K562 (cell line): Measurements from ENCODE around the gene DCAF11. TPM values are rescaled to one million over a fixed set of nuclear protein-coding genes. Genes with fewer than 3 reads are reported as not detected.

Experiments used
- BACH1 ChIP-seq: fragments of 200-800 bp; sonication (Bioruptor generic); IDR thresholded peaks from 2 replicates; pipeline ENCODE4 v1.6.1; 2016; ENCODE audit warnings: missing genetic modification characterization, missing compliant biosample characterization
- ETV5 ChIP-seq: sonication (generic); formaldehyde crosslinking; IDR thresholded peaks from 2 replicates; pipeline ENCODE4 v1.4.0; 2020; ENCODE audit warnings: low read depth, mild to moderate bottlenecking, missing genetic modification reagents
- HMG20B ChIP-seq: fragments of 250-450 bp; sonication (Bioruptor Pico); IDR thresholded peaks from 2 replicates; pipeline ENCODE4 v1.5.0; 2021; ENCODE audit warnings: mild to moderate bottlenecking
- MXI1 ChIP-seq: IDR thresholded peaks from 2 replicates; pipeline ENCODE4 v1.6.1; 2011; ENCODE audit warnings: low read depth, mild to moderate bottlenecking, improper control_type of control experiment, low read length
- SETDB1 ChIP-seq: IDR thresholded peaks from one replicate; pipeline ENCODE4 v1.6.1; 2012; ENCODE audit warnings: low read length, control low read depth, inconsistent platforms
- STAT5B ChIP-seq: fragments of 250-450 bp; sonication (Bioruptor Pico); IDR thresholded peaks from 2 replicates; pipeline ENCODE4 v1.8.0; 2021; ENCODE audit warnings: mild to moderate bottlenecking, inconsistent platforms
- TBP ChIP-seq: optimal IDR thresholded peaks from 2 replicates; pipeline ENCODE3; 2011; ENCODE audit warnings: low read depth, low read length, improper control_type of control experiment
- YBX1 ChIP-seq: fragments of 450-650 bp; IDR thresholded peaks from 2 replicates; pipeline ENCODE4 v1.7.1; 2016; ENCODE audit warnings: mild to moderate bottlenecking
- ZBTB33 ChIP-seq: sonication (generic); formaldehyde crosslinking; IDR thresholded peaks from 2 replicates; pipeline ENCODE4 v1.8.1; 2023; ENCODE audit warnings: mild to moderate bottlenecking, missing genetic modification reagents
- ZNF140 ChIP-seq: fragments of 250-450 bp; sonication (Bioruptor Pico); IDR thresholded peaks from 2 replicates; pipeline ENCODE4 v1.8.0; 2021; ENCODE audit warnings: moderate library complexity, mild to moderate bottlenecking, inconsistent platforms
- ZNF239 ChIP-seq: fragments of 250-450 bp; sonication (Bioruptor Pico); IDR thresholded peaks from 2 replicates; pipeline ENCODE4 v1.4.0; 2020; ENCODE audit warnings: mild to moderate bottlenecking
- ZNF766 ChIP-seq: fragments of 200-800 bp; sonication (Bioruptor generic); conservative IDR thresholded peaks from 2 replicates; pipeline ENCODE4 v1.6.1; 2016; ENCODE audit warnings: missing genetic modification characterization, missing compliant biosample characterization
- ZNF785 ChIP-seq: fragments of 250-450 bp; sonication (Bioruptor Pico); IDR thresholded peaks from 2 replicates; pipeline ENCODE4 v1.4.0; 2020; ENCODE audit warnings: mild to moderate bottlenecking
- polyA plus RNA-seq, 8 experiments: library from polyadenylated mRNA; depleted of rRNA in 4 of 8; stranded (reverse) in 5 of 8; unstranded in 3 of 8; fragments of >200 nt; fragmentation: Nextera tagmentation in 2 of 8; fragmentation: Illumina TruSeq in 1 of 8; extraction: Ambion mirVana in 2 of 8; extraction: Trizol in 1 of 8; gene quantifications; 2 replicates each; pipeline versions ENCODE4 v1.2.1 to v1.2.3, GENCODE V29; 2011 to 2014; ENCODE audit warnings: inconsistent platforms in 1 of 8, missing spikeins in 1 of 8
- total RNA-seq, 7 experiments: library from RNA; depleted of rRNA in 6 of 7; stranded (reverse); fragments of >200 nt in 6 of 7; fragmentation: Illumina TruSeq in 2 of 7; extraction: Trizol in 2 of 7; gene quantifications; 2 replicates each; pipeline versions ENCODE4 v1.2.1 to v1.2.3, GENCODE V29; 2011 to 2021; ENCODE audit warnings: low replicate concordance in 1 of 7
- TF ChIP-seq, protein P1 (sequence below): fragments of 450-650 bp; IDR thresholded peaks from 2 replicates; pipeline ENCODE4 v1.6.1; 2016; ENCODE audit warnings: low read depth
- TF ChIP-seq, protein P2 (sequence below): fragments of 250-450 bp; sonication (Bioruptor Pico); IDR thresholded peaks from 2 replicates; pipeline ENCODE4 v1.5.0; 2020; ENCODE audit warnings: mild to moderate bottlenecking
- TF ChIP-seq, protein P3 (sequence below): sonication (generic); IDR thresholded peaks from 2 replicates; pipeline ENCODE4 v1.6.1; 2016

The DCAF11 gene
- total and polyA plus RNA-seq, 9 of the 15 experiments (the other 6 are each of a cell fraction or from before 2014, with no cell fraction given), result 8.5 to 46.2 (median 36.4) TPM

- no peak for TF ChIP-seq ZBTB33 (CRISPR knock-in tag)
- TF ChIP-seq HMG20B (CRISPR knock-in tag), result no peak
- TF ChIP-seq TBP, result peak; percentile 36
- TF ChIP-seq ETV5 (CRISPR knock-in tag), result no peak
- TF ChIP-seq BACH1 (tag), result no peak
- no peak for TF ChIP-seq ZNF766 (CRISPR knock-in tag)
- TF ChIP-seq, protein P1, sequence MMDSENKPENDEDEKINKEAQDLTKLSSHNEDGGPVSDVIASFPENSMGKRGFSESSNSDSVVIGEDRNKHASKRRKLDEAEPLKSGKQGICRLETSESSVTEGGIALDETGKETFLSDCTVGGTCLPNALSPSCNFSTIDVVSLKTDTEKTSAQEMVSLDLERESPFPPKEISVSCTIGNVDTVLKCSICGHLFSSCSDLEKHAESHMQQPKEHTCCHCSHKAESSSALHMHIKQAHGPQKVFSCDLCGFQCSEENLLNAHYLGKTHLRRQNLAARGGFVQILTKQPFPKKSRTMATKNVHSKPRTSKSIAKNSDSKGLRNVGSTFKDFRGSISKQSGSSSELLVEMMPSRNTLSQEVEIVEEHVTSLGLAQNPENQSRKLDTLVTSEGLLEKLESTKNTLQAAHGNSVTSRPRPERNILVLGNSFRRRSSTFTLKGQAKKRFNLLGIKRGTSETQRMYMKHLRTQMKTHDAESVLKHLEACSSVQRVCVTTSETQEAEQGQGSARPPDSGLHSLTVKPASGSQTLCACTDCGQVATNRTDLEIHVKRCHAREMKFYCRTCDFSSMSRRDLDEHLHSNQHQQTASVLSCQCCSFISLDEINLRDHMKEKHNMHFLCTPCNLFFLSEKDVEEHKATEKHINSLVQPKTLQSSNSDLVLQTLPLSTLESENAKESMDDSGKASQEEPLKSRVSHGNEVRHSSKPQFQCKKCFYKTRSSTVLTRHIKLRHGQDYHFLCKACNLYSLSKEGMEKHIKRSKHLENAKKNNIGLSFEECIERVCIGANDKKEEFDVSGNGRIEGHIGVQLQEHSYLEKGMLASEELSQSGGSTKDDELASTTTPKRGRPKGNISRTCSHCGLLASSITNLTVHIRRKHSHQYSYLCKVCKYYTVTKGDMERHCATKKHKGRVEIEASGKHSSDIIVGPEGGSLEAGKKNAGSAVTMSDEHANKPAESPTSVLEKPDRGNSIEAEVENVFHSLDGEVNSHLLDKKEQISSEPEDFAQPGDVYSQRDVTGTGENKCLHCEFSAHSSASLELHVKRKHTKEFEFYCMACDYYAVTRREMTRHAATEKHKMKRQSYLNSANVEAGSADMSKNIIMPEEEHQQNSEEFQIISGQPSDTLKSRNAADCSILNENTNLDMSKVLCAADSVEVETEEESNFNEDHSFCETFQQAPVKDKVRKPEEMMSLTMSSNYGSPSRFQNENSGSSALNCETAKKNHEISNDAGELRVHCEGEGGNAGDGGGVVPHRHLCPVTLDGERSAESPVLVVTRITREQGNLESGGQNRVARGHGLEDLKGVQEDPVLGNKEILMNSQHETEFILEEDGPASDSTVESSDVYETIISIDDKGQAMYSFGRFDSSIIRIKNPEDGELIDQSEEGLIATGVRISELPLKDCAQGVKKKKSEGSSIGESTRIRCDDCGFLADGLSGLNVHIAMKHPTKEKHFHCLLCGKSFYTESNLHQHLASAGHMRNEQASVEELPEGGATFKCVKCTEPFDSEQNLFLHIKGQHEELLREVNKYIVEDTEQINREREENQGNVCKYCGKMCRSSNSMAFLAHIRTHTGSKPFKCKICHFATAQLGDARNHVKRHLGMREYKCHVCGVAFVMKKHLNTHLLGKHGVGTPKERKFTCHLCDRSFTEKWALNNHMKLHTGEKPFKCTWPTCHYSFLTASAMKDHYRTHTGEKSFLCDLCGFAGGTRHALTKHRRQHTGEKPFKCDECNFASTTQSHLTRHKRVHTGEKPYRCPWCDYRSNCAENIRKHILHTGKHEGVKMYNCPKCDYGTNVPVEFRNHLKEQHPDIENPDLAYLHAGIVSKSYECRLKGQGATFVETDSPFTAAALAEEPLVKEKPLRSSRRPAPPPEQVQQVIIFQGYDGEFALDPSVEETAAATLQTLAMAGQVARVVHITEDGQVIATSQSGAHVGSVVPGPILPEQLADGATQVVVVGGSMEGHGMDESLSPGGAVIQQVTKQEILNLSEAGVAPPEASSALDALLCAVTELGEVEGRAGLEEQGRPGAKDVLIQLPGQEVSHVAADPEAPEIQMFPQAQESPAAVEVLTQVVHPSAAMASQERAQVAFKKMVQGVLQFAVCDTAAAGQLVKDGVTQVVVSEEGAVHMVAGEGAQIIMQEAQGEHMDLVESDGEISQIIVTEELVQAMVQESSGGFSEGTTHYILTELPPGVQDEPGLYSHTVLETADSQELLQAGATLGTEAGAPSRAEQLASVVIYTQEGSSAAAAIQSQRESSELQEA, result no peak
- no peak for TF ChIP-seq SETDB1
- TF ChIP-seq ZNF239, result no peak
- no peak for TF ChIP-seq YBX1
- TF ChIP-seq, protein P2, sequence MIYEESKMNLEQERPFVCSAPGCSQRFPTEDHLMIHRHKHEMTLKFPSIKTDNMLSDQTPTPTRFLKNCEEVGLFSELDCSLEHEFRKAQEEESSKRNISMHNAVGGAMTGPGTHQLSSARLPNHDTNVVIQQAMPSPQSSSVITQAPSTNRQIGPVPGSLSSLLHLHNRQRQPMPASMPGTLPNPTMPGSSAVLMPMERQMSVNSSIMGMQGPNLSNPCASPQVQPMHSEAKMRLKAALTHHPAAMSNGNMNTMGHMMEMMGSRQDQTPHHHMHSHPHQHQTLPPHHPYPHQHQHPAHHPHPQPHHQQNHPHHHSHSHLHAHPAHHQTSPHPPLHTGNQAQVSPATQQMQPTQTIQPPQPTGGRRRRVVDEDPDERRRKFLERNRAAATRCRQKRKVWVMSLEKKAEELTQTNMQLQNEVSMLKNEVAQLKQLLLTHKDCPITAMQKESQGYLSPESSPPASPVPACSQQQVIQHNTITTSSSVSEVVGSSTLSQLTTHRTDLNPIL, result no peak
- TF ChIP-seq, protein P3, sequence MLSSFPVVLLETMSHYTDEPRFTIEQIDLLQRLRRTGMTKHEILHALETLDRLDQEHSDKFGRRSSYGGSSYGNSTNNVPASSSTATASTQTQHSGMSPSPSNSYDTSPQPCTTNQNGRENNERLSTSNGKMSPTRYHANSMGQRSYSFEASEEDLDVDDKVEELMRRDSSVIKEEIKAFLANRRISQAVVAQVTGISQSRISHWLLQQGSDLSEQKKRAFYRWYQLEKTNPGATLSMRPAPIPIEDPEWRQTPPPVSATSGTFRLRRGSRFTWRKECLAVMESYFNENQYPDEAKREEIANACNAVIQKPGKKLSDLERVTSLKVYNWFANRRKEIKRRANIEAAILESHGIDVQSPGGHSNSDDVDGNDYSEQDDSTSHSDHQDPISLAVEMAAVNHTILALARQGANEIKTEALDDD, result no peak
- no peak for TF ChIP-seq ZNF140 (CRISPR knock-in tag)
- TF ChIP-seq STAT5B (CRISPR knock-in tag), result no peak
- no peak for TF ChIP-seq MXI1
- no peak for TF ChIP-seq ZNF785
Observed at GRCh38 chr14:24160850-24161804, 46.5 kb downstream of the DCAF11 start, which contains the start of gene IRF9 (continued).
